H9 (cell line): ENCODE data around the gene ALOX5AP. TPM values are rescaled to one million over a fixed set of nuclear protein-coding genes. Genes with fewer than 3 reads are reported as not detected.

Experiments used
- DNase-seq: peaks from one replicate; pipeline ENCODE4 v3.0.0-alpha.2; 2017
- H2AFZ ChIP-seq: one replicate; pipeline ENCODE4 v1.6.1; 2013; ENCODE audit warnings: mild to moderate bottlenecking, low read length, control low read depth, moderate library complexity
- H2AK5ac ChIP-seq: 2 replicates; pipeline ENCODE4 v1.6.1; 2013; ENCODE audit warnings: low read length, control low read depth, mixed read lengths; ENCODE audit not compliant: insufficient read length
- H2BK120ac ChIP-seq: one replicate; pipeline ENCODE4 v1.6.1; 2013; ENCODE audit warnings: low read depth, mild to moderate bottlenecking, low read length, control low read depth, inconsistent platforms; ENCODE audit not compliant: poor library complexity, severe bottlenecking
- H2BK12ac ChIP-seq: 2 replicates; pipeline ENCODE4 v1.6.1; 2013; ENCODE audit warnings: low read length, control low read depth, mixed read lengths, low read depth; ENCODE audit not compliant: insufficient read length
- H2BK15ac ChIP-seq: 2 replicates; pipeline ENCODE4 v1.6.1; 2013; ENCODE audit warnings: low read depth, low read length, control low read depth
- H2BK20ac ChIP-seq: one replicate; pipeline ENCODE4 v1.6.1; 2013; ENCODE audit warnings: low read depth, mild to moderate bottlenecking, low read length, control low read depth, inconsistent platforms; ENCODE audit not compliant: poor library complexity, severe bottlenecking
- H2BK5ac ChIP-seq: 2 replicates; pipeline ENCODE4 v1.6.1; 2013; ENCODE audit warnings: low read length, control low read depth, mixed read lengths; ENCODE audit not compliant: insufficient read length
- H3K14ac ChIP-seq: 2 replicates; pipeline ENCODE4 v1.6.1; 2013; ENCODE audit warnings: low read length, control low read depth; ENCODE audit not compliant: insufficient read depth
- H3K18ac ChIP-seq: 2 replicates; pipeline ENCODE4 v1.6.1; 2013; ENCODE audit warnings: low read depth, mild to moderate bottlenecking, mixed read lengths, low read length, control low read depth; ENCODE audit not compliant: insufficient read length
- H3K23ac ChIP-seq: 2 replicates; pipeline ENCODE4 v1.6.1; 2013; ENCODE audit warnings: low read length, control low read depth, mixed read lengths, low read depth; ENCODE audit not compliant: insufficient read length
- H3K23me2 ChIP-seq: 2 replicates; pipeline ENCODE4 v1.6.1; 2013; ENCODE audit warnings: low read depth, mild to moderate bottlenecking, mixed read lengths, low read length, control low read depth; ENCODE audit not compliant: insufficient read length, poor library complexity, severe bottlenecking
- H3K27ac ChIP-seq: 2 replicates; pipeline ENCODE4 v1.5.1; 2013; ENCODE audit warnings: low read length, control low read depth, mixed read lengths, low read depth; ENCODE audit not compliant: insufficient read length
- H3K27me3 ChIP-seq: 2 replicates; pipeline ENCODE4 v1.6.1; 2013; ENCODE audit warnings: low read length, control low read depth, inconsistent platforms; ENCODE audit not compliant: insufficient read depth
- H3K4ac ChIP-seq: 2 replicates; pipeline ENCODE4 v1.6.1; 2013; ENCODE audit warnings: low read depth, mild to moderate bottlenecking, control low read depth, inconsistent platforms, low read length, moderate library complexity
- H3K4me1 ChIP-seq: 2 replicates; pipeline ENCODE4 v1.6.1; 2013; ENCODE audit warnings: low read length, control low read depth, inconsistent platforms; ENCODE audit not compliant: insufficient read depth
- H3K4me2 ChIP-seq: 2 replicates; pipeline ENCODE4 v1.6.1; 2013; ENCODE audit warnings: low read length, control low read depth, mixed read lengths; ENCODE audit not compliant: insufficient read length, insufficient read depth
- H3K56ac ChIP-seq: 2 replicates; pipeline ENCODE4 v1.6.1; 2013; ENCODE audit warnings: low read depth, mild to moderate bottlenecking, mixed read lengths, low read length, control low read depth; ENCODE audit not compliant: insufficient read length
- H3K79me1 ChIP-seq: 2 replicates; pipeline ENCODE4 v1.6.1; 2013; ENCODE audit warnings: low read depth, mild to moderate bottlenecking, moderate library complexity, low read length, control low read depth, inconsistent platforms; ENCODE audit not compliant: insufficient read depth, poor library complexity, severe bottlenecking
- H3K79me2 ChIP-seq: 2 replicates; pipeline ENCODE4 v1.6.1; 2013; ENCODE audit warnings: low read length, control low read depth, inconsistent platforms; ENCODE audit not compliant: insufficient read depth
- H3K9ac ChIP-seq: 2 replicates; pipeline ENCODE4 v1.6.1; 2013; ENCODE audit warnings: low read length, control low read depth, mixed read lengths; ENCODE audit not compliant: insufficient read length; ENCODE audit errors: extremely low read depth
- H3K9me3 ChIP-seq: one replicate; pipeline ENCODE4 v1.6.1; 2013; ENCODE audit warnings: low read depth, low read length, inconsistent platforms; ENCODE audit not compliant: control insufficient read depth
- H3T11ph ChIP-seq: one replicate; pipeline ENCODE4 v1.6.1; 2013; ENCODE audit warnings: mild to moderate bottlenecking, low read length, control low read depth, inconsistent platforms
- H4K20me1 ChIP-seq: one replicate; pipeline ENCODE4 v1.6.1; 2013; ENCODE audit not compliant: control insufficient read depth, insufficient read length, insufficient read depth
- H4K5ac ChIP-seq: 2 replicates; pipeline ENCODE4 v1.6.1; 2013; ENCODE audit warnings: low read depth, mild to moderate bottlenecking, mixed read lengths, low read length, control low read depth; ENCODE audit not compliant: insufficient read length
- H4K8ac ChIP-seq: replicated peaks from 2 replicates; pipeline ENCODE4 v1.6.1; 2013; ENCODE audit warnings: low read length, control low read depth, mixed read lengths, low read depth; ENCODE audit not compliant: insufficient read length
- H4K91ac ChIP-seq: 2 replicates; pipeline ENCODE4 v1.6.1; 2013; ENCODE audit warnings: low read depth, mild to moderate bottlenecking, moderate library complexity, mixed read lengths, low read length, control low read depth; ENCODE audit not compliant: insufficient read length
- H3K27ac Mint-ChIP-seq, 3 experiments: 2 replicates in 2 of 3; 3 replicates in 1 of 3; pipeline ENCODE4 v1.8.0; 2020 to 2021; ENCODE audit warnings: mixed read lengths in 3 of 3, mild to moderate bottlenecking in 1 of 3, moderate library complexity in 1 of 3
- H3K27me3 Mint-ChIP-seq: 2 replicates; pipeline ENCODE4 v1.8.0; 2021; ENCODE audit warnings: low read depth, mild to moderate bottlenecking, moderate library complexity, mixed read lengths
- H3K36me3 Mint-ChIP-seq, 3 experiments: 2 replicates in 2 of 3; 3 replicates in 1 of 3; pipeline ENCODE4 v1.8.0; 2020 to 2021; ENCODE audit warnings: low read depth in 3 of 3, mixed read lengths in 3 of 3; ENCODE audit not compliant: insufficient read depth in 1 of 3
- H3K4me1 Mint-ChIP-seq, 2 experiments: 2 replicates each; pipeline ENCODE4 v1.8.0; 2020; ENCODE audit warnings: mixed read lengths in 2 of 2
- H3K4me3 Mint-ChIP-seq, 2 experiments: 2 replicates in 1 of 2; 3 replicates in 1 of 2; pipeline ENCODE4 v1.8.0; 2020 to 2021; ENCODE audit warnings: mild to moderate bottlenecking in 2 of 2, mixed read lengths in 2 of 2, moderate library complexity in 1 of 2
- H3K9me3 Mint-ChIP-seq, 2 experiments: 2 replicates in 1 of 2; 3 replicates in 1 of 2; pipeline ENCODE4 v1.8.0; 2020; ENCODE audit warnings: mild to moderate bottlenecking in 2 of 2, mixed read lengths in 2 of 2, moderate library complexity in 1 of 2
- WGBS: extraction: QIAGEN DNeasy Blood & Tissue Kit; methylation state at CpG from one replicate; pipeline ENCODE4 v1.1.7; 2013; ENCODE audit warnings: missing lambda C conversion rate, low lambda C conversion rate, mixed read lengths; ENCODE audit not compliant: insufficient read length; ENCODE audit errors: extremely low coverage; 5-methylcytosine and 5-hydroxymethylcytosine counted together
- total RNA-seq: library from RNA; stranded (reverse); gene quantifications from 2 replicates; pipeline ENCODE4 v1.2.1, GENCODE V29; 2021
- TF ChIP-seq, protein P1 (sequence below): fragments of 200-600 bp; sonication (generic); conservative IDR thresholded peaks from 3 replicates; pipeline ENCODE4 v1.8.0; 2021; ENCODE audit warnings: antibody characterized with exemption, mild to moderate bottlenecking

ALOX5AP gene
- total RNA-seq, 1 experiment from 2014 or later: not detected

DNA sequence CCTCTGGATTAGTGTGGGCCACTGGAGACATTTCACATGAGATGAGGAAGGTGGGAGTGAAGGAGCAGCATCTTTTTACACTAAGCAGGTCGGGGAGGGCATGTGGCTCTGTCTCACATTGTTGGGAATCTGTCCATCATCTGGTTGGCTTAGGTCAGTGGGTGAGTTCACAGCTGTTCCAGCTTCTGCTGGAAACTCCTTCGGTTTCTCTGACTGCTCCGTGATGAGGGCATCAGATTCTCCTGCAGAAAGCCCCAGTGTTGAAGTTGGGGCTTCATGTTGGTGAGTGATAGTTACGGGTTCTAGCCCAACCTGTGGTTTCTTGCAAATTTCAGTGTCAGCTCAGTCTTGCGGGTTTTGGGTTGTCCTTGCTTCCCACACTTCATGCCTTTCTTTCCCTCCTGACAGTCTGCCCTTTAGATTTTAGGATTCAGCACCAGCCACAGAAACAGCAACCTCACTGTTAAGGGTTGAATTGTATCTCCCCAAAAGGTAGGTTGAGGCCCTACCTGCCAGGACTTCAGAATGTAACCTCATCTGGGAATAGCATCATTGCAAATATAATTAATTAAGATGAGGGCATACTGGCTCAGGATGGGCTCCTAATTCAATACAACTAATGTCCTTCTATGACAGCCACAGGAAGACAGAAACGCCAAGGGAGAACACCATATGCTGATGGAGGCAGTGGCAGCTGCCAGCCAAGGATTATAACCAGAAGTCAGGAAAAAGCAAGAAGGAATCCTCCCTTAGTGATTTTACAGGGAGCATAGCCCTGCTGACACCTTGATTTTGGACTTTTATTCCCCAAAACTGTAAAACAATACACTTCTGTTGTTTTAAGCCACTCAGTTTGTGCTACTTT is 7.6 kb upstream of the ALOX5AP start:
- no peak overlapping the region for H2BK120ac ChIP-seq
- H4K20me1 ChIP-seq: no peaks in the 10 kb centered on the region
- H3T11ph ChIP-seq: no peak overlapping the region
- no peak overlapping the region for H3K23ac ChIP-seq
- Mint-ChIP-seq H3K27ac (no peak overlapping the region), H3K36me3 (no peaks in the 10 kb centered on the region), H3K4me3 (no peak overlapping the region), H3K9me3 (no peaks in the 10 kb centered on the region), H3K4me1 (peaks cover 0 to 2% of the 10 kb centered on the region in 2 experiments; a peak in 1 of 4 replicates), H3K27me3 (0 out of 2 replicates have a peak, but pooled peaks cover 1% of the 10 kb centered on the region)
- no peak overlapping the region for H2AFZ ChIP-seq
- no peak overlapping the region for H2AK5ac ChIP-seq
- no peak overlapping the region for H3K27ac ChIP-seq
- TF ChIP-seq, protein P1, sequence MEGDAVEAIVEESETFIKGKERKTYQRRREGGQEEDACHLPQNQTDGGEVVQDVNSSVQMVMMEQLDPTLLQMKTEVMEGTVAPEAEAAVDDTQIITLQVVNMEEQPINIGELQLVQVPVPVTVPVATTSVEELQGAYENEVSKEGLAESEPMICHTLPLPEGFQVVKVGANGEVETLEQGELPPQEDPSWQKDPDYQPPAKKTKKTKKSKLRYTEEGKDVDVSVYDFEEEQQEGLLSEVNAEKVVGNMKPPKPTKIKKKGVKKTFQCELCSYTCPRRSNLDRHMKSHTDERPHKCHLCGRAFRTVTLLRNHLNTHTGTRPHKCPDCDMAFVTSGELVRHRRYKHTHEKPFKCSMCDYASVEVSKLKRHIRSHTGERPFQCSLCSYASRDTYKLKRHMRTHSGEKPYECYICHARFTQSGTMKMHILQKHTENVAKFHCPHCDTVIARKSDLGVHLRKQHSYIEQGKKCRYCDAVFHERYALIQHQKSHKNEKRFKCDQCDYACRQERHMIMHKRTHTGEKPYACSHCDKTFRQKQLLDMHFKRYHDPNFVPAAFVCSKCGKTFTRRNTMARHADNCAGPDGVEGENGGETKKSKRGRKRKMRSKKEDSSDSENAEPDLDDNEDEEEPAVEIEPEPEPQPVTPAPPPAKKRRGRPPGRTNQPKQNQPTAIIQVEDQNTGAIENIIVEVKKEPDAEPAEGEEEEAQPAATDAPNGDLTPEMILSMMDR: no peak
- no peak overlapping the region for H2BK20ac ChIP-seq
- H3K14ac ChIP-seq: no peak overlapping the region
- H4K91ac ChIP-seq: no peak overlapping the region
- no peaks in the 10 kb centered on the region for H3K79me2 ChIP-seq
- no CpG with 5 or more reads among the region's 6 CpGs for WGBS
- no peak overlapping the region for H3K18ac ChIP-seq
- H3K4ac ChIP-seq: no peak overlapping the region
- no peak overlapping the region for H4K5ac ChIP-seq
- H3K27me3 ChIP-seq: no peaks in the 10 kb centered on the region
- DNase-seq: no peak
- H3K9me3 ChIP-seq: no peaks in the 10 kb centered on the region
- no peak overlapping the region for H2BK12ac ChIP-seq
- no peak overlapping the region for H3K4me2 ChIP-seq
- H3K23me2 ChIP-seq: no peaks in the 10 kb centered on the region
- H2BK15ac ChIP-seq: no peak overlapping the region
- H3K79me1 ChIP-seq: no peaks in the 10 kb centered on the region
- H3K9ac ChIP-seq: no peak overlapping the region
- H4K8ac ChIP-seq: no peak overlapping the region
- H3K56ac ChIP-seq: no peak overlapping the region
- H3K4me1 ChIP-seq: no peaks in the 10 kb centered on the region
- no peak overlapping the region for H2BK5ac ChIP-seq
